OCI-LY3 (cell line): Measurements from ENCODE around the gene SIGLEC11.
"Not testable (repeated sequence)": the region's sequence is repeated elsewhere in the genome, so short reads cannot be mapped to it uniquely, and the experiment has no call there.

Experiments used
- H2AFZ ChIP-seq: fragments of 200-600, 300-600 bp; shearing (Covaris generic); 2 replicates; pipeline ENCODE4 v1.6.0; 2014; ENCODE audit warnings: antibody characterized with exemption, low read depth, low read length
- H3K27ac ChIP-seq: fragments of 200-600, 300-600 bp; sonication (generic); 2 replicates; pipeline ENCODE4 v1.5.1; 2014; ENCODE audit warnings: mild to moderate bottlenecking, low read length, moderate library complexity, mixed read lengths
- H3K27me3 ChIP-seq: fragments of 200-600, 300-600 bp; sonication (generic); 2 replicates; pipeline ENCODE4 v1.6.1; 2014; ENCODE audit warnings: low read depth, low read length, mixed read lengths
- H3K36me3 ChIP-seq: fragments of 200-600, 300-600 bp; sonication (generic); replicated peaks from 2 replicates; pipeline ENCODE3; 2014; ENCODE audit warnings: low read depth, low read length, mixed read lengths
- H3K4me1 ChIP-seq: fragments of 300-600, 200-600 bp; sonication (generic); 2 replicates; pipeline ENCODE4 v1.6.1; 2014; ENCODE audit warnings: low read length, mixed read lengths
- H3K4me2 ChIP-seq: fragments of 200-600, 300-600 bp; sonication (generic); 2 replicates; pipeline ENCODE4 v1.6.1; 2014; ENCODE audit warnings: low read length, mixed read lengths
- H3K4me3 ChIP-seq: fragments of 300-600, 200-600 bp; sonication (generic); 2 replicates; pipeline ENCODE4 v1.5.1; 2014; ENCODE audit warnings: antibody characterized with exemption, mild to moderate bottlenecking, low read length, moderate library complexity
- H3K79me2 ChIP-seq: fragments of 300-600, 200-600 bp; shearing (Covaris generic); 2 replicates; pipeline ENCODE4 v1.6.1; 2014; ENCODE audit warnings: mild to moderate bottlenecking, low read length, mixed read lengths
- H3K9ac ChIP-seq: fragments of 300-600, 200-600 bp; shearing (Covaris generic); 2 replicates; pipeline ENCODE4 v1.6.0; 2014; ENCODE audit warnings: mild to moderate bottlenecking, low read length, moderate library complexity
- H3K9me3 ChIP-seq: fragments of 200-600, 300-600 bp; shearing (Covaris generic); 2 replicates; pipeline ENCODE4 v1.6.1; 2014; ENCODE audit warnings: low read length, mixed read lengths; ENCODE audit not compliant: insufficient read depth
- H4K20me1 ChIP-seq: fragments of 200-600, 300-600 bp; sonication (generic); 2 replicates; pipeline ENCODE4 v1.6.1; 2016; ENCODE audit warnings: low read length, mixed read lengths; ENCODE audit not compliant: insufficient read depth
- EZH2phosphoT487 ChIP-seq: fragments of 200-600 bp; shearing (Covaris generic); IDR thresholded peaks from 2 replicates; pipeline ENCODE4 v1.6.1; 2018; ENCODE audit warnings: antibody characterized with exemption, mixed run types, low read depth
- TF ChIP-seq, protein P1 (sequence below): fragments of 200-600, 300-600 bp; sonication (generic); IDR thresholded peaks from 2 replicates; pipeline ENCODE4 v1.5.1; 2014; ENCODE audit warnings: antibody characterized with exemption, low read length, low read depth

SIGLEC11 gene

DNA sequence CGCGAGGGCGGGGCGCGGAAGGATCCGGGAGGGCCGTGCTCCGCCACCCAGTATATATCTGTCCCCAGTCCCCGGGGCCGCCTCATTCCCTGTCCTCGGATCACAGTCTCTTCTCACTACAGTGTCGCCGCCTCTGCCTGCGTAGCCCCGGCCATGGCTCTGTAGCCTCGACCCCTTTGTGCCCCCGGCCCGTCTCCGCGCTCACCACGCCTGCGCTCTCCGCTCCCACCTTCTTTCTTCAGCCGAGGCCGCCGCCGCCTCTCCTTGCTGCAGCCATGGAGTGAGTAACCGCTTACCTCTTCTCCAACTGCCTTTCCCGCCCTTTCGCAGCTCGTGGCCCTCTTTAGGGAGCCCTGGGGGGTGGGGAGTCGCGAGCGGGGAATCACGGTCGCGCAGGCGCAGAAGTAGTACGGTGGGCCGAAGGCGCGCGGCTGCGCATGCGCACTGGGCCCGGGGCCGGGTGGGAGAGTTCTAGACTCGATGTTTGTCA lies 31.8 kb downstream of the SIGLEC11 start, which contains the start of the genes ATF5 and NUP62:
TSS of gene ATF5 (plus strand) at position 85 of the 490 bp plus-strand sequence. CDS start 1,646 bp downstream, outside the sequence.
TSS of gene NUP62 (minus strand) at position 384 of the 490 bp plus-strand sequence. CDS start 19,697 bp downstream, outside the sequence.
- Histone ChIP-seq H2AFZ (no peak within 1 kb of the TSS; the same call in 1 of the 2 replicates), H3K79me2 (peaks cover 91% of the 10 kb centered on the region), H3K27ac (peak within 1 kb of the TSS; percentile 95)

DNA sequence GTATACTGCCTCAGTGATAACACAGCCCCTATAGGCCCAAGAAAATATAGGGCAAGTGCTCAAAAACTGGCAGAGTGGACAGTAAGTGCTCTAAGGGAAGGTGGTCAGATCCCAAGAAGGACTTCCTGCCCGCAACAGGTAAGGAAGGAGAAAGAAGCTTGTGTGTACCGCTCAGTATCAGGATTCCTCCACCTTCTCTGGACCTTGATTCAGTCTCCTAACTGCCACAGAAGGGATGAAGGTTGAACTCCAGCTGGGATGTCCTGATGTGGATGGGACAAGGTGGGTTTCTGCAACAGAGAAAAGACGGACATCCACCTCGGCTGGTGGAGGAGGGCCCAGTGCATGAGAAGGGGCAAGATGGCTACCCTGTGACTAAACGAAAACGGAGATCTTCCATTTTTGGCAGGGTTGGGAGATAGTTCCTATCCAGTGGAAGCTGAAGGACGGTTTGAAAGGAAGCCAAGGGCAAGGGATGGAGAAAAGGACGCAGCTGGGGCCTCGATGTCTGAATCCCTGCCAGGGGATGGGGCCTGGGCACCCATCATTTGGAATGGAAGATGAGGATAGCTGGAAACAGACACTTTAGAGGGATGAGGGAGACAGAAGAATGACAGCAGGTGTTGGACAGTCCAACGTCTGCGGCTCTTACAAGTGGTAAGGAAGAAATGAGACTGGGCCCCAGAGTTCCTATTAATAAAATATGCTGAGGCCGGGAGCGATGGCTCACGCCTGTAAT lies 33.3 kb downstream of the SIGLEC11 start:
- peak overlapping the region; percentile 98 for H3K9ac ChIP-seq
- peak overlapping the region; percentile 89 for H3K4me3 ChIP-seq
- H3K4me2 ChIP-seq = peak overlapping the region; percentile 85
- peaks cover 86% of the 10 kb centered on the region for H3K79me2 ChIP-seq
- H3K4me1 ChIP-seq = peaks cover 74% of the 10 kb centered on the region
- 0 out of 2 replicates have a peak, but pooled peaks cover 3% of the 10 kb centered on the region for H3K9me3 ChIP-seq
- H3K27me3 ChIP-seq = no peaks in the 10 kb centered on the region
- H4K20me1 ChIP-seq = peaks cover 33% of the 10 kb centered on the region
- H3K36me3 ChIP-seq = peaks cover 56% of the 10 kb centered on the region
- H2AFZ ChIP-seq = no peak overlapping the region
- TF ChIP-seq, protein P1, sequence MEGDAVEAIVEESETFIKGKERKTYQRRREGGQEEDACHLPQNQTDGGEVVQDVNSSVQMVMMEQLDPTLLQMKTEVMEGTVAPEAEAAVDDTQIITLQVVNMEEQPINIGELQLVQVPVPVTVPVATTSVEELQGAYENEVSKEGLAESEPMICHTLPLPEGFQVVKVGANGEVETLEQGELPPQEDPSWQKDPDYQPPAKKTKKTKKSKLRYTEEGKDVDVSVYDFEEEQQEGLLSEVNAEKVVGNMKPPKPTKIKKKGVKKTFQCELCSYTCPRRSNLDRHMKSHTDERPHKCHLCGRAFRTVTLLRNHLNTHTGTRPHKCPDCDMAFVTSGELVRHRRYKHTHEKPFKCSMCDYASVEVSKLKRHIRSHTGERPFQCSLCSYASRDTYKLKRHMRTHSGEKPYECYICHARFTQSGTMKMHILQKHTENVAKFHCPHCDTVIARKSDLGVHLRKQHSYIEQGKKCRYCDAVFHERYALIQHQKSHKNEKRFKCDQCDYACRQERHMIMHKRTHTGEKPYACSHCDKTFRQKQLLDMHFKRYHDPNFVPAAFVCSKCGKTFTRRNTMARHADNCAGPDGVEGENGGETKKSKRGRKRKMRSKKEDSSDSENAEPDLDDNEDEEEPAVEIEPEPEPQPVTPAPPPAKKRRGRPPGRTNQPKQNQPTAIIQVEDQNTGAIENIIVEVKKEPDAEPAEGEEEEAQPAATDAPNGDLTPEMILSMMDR = no peak
- no peak for TF ChIP-seq EZH2phosphoT487
- peak overlapping the region; percentile 95 for H3K27ac ChIP-seq

More for the DNA sequence above, 31.8 kb downstream of the SIGLEC11 start, which contains the start of the genes ATF5 and NUP62:
- Histone ChIP-seq H3K36me3 (peaks cover 68% of the 10 kb centered on the region), H3K9me3 (0 out of 2 replicates have a peak, but pooled peaks cover 3% of the 10 kb centered on the region), H3K4me2 (peak within 1 kb of the TSS; percentile 85), H3K4me1 (peaks cover 69% of the 10 kb centered on the region), H3K27me3 (no peaks in the 10 kb centered on the region), H3K4me3 (peak within 1 kb of the TSS; percentile 89), H4K20me1 (peaks cover 46% of the 10 kb centered on the region), H3K9ac (peak within 1 kb of the TSS; percentile 98)
- TF ChIP-seq EZH2phosphoT487 = no peak
- TF ChIP-seq, protein P1 = no peak

DNA sequence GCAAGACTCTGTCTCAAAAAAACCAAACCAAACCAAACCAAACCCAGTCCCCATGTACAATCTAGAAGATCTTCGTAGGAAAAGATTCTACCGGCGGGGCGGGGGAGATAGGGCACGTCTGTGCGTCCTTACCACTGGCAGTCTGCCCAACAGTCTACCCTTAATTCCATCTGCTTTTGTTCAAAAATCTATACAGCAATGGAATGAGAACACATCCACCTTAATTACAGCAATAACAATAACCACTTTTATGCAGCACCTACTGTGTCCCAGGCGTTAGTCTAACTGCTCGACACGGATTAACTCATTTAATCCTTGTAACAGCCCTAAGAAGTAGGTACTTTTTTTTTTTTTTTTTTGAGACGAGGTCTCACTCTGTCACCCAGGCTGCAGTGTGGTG lies 34.5 kb downstream of the SIGLEC11 start:
- 0 out of 2 replicates have a peak, but pooled peaks cover 3% of the 10 kb centered on the region for H3K9me3 ChIP-seq
- peaks cover 21% of the 10 kb centered on the region for H4K20me1 ChIP-seq
- H3K79me2 ChIP-seq = peaks cover 88% of the 10 kb centered on the region
- no peak overlapping the region for H3K4me3 ChIP-seq
- H3K27me3 ChIP-seq = no peaks in the 10 kb centered on the region
- TF ChIP-seq, protein P1 = no peak
- TF ChIP-seq EZH2phosphoT487 = no peak
- H3K27ac ChIP-seq = peak overlapping the region; percentile 95; the same call in 1 of the 2 replicates
- no peak overlapping the region for H3K9ac ChIP-seq
- peak overlapping the region; percentile 2; the same call in 1 of the 2 replicates for H3K4me2 ChIP-seq
- H3K36me3 ChIP-seq = peaks cover 51% of the 10 kb centered on the region
- no peak overlapping the region for H2AFZ ChIP-seq
- H3K4me1 ChIP-seq = peaks cover 77% of the 10 kb centered on the region

- no peaks in the 10 kb centered on the region for H3K27me3 ChIP-seq
- peak overlapping the region; percentile 87 for H3K4me2 ChIP-seq
- no peak overlapping the region for H2AFZ ChIP-seq
- TF ChIP-seq EZH2phosphoT487 = no peak
- TF ChIP-seq, protein P1 = no peak
- peak overlapping the region; percentile 94 for H3K27ac ChIP-seq
- 0 out of 2 replicates have a peak, but pooled peaks cover 3% of the 10 kb centered on the region for H3K9me3 ChIP-seq
- H3K79me2 ChIP-seq = peaks cover 84% of the 10 kb centered on the region
- peak overlapping the region; percentile 93; the same call in 1 of the 2 replicates for H3K9ac ChIP-seq
- H3K4me3 ChIP-seq = peak overlapping the region; percentile 60
- H4K20me1 ChIP-seq = peaks cover 11% of the 10 kb centered on the region
- peaks cover 77% of the 10 kb centered on the region for H3K4me1 ChIP-seq
- peaks cover 41% of the 10 kb centered on the region for H3K36me3 ChIP-seq
Measured at GRCh38 chr19:49925486-49925885, 35.5 kb downstream of the SIGLEC11 start.

DNA sequence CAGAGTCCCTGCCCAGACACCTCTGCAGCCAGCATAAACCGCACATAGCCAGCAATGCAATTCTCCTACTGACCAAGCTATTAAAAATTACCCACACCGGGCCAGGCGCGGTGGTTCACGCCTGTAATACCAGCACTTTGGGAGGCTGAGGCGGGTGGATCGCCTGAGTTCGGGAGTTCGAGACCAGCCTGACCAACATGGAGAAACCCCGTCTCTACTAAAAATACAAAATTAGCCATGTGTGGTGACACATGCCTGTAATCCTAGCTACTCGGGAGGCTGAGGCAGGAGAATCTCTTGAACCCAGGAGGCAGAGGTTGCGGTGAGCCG lies 36.1 kb downstream of the SIGLEC11 start:
- Histone ChIP-seq H3K9ac (peak overlapping the region; percentile 93), H3K4me1 (peaks cover 84% of the 10 kb centered on the region), H3K4me2 (peak overlapping the region; percentile 87), H3K79me2 (peaks cover 84% of the 10 kb centered on the region), H3K4me3 (peak overlapping the region; percentile 60), H3K27ac (peak overlapping the region; percentile 94), H3K36me3 (peaks cover 37% of the 10 kb centered on the region)
- not testable (repeated sequence) for H4K20me1 ChIP-seq, H3K9me3 ChIP-seq, H2AFZ ChIP-seq, H3K27me3 ChIP-seq
